NCI-H510A treated with DMSO at 0.1 percent for 48 hours (cell line): ENCODE measurements around the gene SS18L1.

Experiments used
- DNase-seq: peaks from one replicate; lab custom pipeline; 2025; lab: John Stamatoyannopoulos, UW

SS18L1 gene

DNA sequence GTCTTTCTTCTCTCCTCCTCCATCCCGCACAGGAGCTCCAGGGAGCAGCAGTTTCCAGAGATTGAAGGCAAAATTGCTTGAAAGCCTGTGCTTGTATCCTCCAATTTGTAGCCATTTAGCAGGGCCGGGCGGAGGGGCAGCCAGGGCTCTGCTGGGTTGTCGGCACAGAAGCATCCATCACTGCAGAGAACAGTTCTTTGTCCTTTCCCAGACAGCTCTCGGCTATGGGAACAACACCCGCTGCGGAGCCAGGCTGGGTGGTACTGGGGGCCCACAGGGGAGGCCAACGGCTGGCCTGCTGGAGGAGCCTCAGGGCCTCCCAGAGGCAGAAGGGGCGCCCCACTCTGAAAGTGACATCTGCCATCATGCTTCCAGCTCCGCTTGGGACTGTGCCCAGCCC, 68.7 kb downstream of the SS18L1 start:
- no peak for DNase-seq

DNA sequence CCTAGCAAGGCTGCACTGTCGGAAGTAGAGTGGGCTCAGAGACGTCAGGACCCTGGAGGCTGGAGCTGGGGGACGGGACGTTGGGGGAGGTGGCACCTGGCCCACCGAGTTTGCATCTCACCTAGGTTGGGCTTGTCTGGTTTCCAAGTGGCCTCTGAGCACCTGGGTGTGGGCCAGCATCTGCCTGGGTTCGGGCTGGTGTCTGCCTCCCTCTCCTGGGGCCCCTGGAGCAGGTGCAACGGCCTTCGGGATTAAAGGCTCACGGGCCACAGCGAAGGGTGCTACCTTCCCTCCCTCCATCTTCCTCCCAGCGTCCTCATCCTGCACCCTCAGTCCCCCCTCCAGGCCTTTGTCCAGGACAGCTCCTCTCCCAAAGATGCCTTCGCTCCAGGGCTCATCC, 70.5 kb downstream of the SS18L1 start:
- peak; percentile 34 for DNase-seq

DNA sequence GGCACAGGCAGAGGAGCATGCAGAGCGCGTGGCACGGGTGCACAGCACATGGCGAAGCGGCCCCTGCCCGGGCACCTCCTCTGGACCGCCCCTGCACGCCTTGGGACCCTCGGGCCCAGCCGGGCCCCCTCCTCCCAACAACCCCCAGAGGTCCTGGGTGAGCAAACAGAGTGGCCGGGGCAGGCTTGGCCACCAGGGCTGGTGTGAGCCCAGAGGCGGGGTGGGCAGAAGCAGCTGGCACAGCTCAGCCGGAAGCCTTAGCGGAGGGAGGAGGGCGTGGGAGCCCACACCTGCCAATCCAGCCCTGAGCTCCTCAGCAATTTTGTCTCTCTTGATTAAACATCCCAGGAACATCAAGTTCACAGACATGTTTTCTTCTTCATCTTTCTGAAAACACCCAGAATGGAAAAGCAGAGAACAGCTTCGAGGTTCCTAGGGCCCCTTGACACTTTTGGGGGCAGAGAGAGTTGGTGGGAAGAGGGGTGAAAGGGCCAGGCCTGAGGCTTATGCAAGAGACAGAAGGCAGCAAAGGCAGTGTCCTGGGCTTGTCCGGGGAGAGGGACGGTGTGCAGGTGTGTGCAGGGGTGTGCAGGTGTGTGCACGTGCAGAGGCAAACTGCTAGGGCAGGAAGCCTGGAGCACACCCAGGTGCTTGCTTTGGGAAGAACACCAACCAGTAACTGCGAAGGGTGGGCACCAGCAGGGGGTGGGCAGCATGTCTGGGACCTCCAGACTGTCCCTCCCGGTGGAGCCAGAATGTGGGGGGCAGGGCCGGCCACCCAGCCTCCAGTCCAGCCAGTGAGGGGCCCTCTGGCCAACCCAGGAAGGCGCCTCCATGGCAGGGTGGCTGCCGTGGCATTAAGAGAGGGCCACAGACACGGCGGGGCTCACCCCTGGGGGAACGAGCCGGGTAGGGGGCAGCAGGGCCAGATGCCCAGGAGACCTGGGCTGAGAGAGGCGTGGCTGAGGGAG, 71.7 kb downstream of the SS18L1 start:
- DNase-seq = peak; percentile 29

DNA sequence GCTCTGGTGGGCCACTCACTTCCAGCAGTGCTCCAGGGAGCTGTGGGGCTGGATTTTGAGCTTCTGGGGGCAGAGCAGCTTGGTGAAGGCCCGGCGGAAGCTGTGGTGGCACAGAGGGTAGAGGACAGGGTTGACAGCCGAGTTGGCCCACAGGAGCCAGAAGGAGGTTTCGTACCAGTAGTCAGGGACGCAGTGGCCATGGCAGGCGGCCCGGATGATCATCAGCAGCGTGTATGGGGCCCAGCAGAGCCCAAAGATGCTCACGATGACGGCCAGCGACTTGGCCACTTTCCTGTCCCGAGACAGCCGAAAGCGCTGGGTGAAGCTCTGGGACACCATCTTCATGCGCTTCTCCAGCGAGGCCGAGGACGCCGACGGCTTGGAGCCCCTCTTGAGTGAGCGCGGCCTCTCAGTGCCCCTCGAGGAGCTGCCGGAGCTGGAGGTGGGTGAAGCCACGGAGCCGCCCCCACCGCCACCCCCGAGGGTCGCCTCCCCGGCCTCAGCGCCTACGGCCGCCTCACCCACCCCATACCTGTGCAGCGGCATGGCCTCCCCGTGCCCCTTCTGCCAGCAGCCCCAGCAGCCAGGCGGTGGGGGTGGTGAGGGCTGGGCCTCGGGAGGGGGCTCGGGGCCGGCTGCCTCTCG, 72.5 kb downstream of the SS18L1 start:
- DNase-seq = no peak

DNA sequence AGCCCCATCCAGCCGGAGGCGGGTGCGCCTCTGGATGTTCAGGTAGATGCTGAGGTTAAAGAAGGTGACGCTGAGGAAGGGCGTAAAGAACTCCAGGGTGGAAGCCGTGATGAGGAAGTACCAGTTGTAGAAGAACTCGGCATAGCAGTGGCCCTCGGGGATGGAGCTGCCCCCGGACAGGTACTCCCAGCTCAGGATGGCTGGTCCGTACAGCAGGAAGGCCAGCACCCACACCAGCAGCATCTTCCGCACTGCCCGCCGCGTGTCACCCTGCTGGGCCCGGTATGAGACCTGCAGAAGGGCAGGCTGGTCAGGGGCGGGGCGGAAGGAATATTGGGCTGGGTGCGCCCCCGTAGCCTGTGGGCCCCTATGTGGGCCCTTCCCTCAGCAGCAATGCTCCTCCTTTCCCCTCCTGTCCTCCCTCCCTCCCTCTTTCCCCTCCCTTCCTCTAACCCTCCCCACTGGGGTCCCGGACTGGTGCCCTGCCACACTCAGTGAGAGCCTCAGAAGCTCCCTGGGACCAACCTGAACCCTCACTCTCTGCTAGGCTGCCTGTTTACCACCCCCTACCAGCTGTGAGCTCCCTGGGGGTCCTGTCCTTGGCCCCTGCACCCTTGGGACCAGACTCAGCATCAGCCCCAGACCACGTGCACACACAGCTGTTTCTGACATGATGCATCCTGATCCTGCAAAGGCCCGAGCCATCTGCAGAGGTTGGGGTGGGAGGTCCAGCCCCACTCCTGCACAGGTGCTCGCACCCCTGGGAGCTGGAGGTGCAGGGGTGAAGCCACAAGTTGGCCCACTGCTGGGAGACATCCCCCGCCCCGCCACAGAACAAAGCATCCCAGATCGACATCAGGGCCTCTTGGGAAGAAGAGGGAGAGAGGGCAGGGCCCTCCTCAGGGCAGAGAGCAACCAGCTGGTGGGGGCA, 73.3 kb downstream of the SS18L1 start:
- no peak for DNase-seq

DNA sequence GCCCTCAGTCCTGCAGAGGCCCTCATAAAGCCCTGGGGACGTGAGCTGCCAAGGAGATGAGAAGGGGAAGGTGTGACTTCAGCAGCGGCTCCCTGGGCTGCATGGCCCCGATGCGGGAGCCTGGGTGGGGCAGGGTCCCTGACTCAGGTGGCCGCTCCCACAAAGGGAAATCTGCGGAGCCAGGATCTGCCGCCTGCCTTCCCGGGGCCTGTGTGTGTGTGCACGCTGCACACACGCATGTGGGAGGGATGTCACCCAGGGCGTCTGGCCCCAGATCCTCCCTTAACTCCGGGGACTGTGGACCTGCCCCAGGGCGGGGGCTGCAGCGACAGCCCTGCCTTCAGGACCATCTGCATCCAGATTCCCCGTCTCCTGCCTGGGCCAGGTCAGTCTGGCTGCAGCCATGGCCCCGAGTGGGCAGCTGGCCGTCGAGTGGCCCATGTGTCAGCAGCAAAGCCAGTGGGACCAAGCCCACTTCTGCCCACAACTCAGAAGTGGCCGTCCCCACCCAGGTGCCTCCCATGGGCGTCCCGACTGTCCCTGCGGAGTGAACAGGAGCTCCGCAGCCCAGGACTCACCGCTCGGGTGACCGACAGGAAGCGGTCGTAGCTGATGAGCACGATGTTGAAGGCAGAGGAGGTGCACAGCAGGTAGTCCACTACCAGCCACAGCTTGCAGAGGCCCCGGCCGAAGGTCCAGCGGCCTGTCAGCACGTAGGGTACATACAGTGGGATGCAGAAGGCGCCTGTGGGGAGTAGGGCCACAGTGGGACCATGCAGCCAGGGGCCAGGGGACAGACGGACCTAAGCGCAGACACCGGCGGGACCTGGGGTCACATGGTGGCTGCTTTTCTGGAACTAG, 74.6 kb downstream of the SS18L1 start:
- no peak for DNase-seq

DNA sequence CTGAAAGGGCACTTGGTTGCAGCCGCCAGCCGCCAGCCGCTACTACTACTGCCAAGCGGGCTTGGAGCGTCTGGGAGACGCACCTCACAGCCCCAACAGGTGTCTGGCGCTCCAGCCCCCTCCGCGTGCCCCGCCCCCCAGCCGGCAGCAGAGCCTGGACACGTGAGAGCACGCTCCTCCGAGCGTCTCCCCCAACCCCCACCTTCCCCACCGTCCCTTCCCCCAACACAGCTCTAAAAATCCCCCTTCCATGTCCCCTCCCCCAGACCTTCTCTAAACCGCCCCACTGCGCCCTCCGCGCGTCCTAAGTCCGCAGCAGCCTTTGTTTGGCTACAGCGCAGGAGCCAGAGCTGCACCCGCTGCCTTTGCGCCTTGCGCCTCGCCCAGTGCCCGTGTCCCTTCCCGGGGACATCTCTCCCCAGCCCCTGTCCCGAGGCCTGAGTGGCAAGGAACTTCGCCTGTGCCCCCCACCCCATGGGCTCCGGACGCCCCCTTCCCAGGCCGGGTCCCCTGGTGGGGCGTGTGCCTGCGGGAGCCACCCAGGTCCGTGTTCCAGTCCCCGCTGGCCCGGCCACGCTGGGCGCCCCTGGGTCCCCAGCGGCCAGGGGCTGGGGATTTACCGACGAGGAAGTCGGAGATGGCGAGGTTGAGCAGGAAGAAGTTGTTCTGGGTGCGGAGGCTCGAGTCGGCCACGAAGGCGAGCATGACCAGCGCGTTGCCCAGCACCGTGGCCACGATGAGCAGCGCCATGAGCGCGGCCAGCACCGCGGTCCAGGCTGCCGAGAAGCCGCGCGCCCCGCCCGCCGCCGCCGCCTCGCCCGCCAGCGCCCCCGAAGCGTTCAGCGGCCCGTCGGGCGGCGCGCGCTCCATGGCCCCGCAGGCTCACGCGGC, 75.8 kb downstream of the SS18L1 start:
- peak; percentile 38 for DNase-seq

DNA sequence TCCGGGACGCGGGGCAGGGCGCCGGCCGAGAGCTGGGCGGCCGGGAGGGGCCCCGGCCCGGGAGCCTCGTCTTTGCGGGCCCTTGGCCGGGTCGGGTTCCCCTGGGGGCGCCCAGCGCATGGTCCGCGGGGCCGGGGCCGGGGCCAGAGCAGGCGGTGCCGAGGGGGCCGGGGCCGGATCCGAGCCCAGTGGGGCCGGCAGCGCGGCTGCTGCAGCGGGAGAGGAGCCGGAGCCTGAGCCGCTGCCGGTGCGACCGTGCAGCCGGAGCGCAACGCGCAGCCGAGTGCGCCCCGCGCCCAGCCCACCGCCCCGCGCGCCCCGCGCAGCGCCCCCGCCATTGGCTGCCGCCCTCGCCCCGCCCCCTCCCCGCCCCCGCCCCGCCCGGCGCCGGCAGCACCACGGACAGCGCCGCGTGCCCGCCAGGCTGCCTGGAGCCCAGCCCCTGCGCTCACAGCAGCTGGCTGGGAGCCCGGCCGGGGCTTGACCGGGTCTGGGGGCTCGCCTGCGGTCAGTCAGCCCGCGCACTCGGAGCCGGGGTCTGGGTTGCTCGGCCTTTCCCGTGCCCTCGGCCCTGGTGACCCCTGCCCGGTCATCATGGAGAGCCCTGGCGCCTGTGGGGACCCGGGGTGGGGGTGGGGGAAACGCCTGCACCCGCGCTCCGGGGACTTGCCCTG, 76.6 kb downstream of the SS18L1 start, which contains the start of gene HRH3:
Gene HRH3 (minus strand): TSS at position 287 of the 674 bp plus-strand sequence. CDS start 308 bp downstream, outside the sequence.
- DNase-seq = peak; percentile 36

DNA sequence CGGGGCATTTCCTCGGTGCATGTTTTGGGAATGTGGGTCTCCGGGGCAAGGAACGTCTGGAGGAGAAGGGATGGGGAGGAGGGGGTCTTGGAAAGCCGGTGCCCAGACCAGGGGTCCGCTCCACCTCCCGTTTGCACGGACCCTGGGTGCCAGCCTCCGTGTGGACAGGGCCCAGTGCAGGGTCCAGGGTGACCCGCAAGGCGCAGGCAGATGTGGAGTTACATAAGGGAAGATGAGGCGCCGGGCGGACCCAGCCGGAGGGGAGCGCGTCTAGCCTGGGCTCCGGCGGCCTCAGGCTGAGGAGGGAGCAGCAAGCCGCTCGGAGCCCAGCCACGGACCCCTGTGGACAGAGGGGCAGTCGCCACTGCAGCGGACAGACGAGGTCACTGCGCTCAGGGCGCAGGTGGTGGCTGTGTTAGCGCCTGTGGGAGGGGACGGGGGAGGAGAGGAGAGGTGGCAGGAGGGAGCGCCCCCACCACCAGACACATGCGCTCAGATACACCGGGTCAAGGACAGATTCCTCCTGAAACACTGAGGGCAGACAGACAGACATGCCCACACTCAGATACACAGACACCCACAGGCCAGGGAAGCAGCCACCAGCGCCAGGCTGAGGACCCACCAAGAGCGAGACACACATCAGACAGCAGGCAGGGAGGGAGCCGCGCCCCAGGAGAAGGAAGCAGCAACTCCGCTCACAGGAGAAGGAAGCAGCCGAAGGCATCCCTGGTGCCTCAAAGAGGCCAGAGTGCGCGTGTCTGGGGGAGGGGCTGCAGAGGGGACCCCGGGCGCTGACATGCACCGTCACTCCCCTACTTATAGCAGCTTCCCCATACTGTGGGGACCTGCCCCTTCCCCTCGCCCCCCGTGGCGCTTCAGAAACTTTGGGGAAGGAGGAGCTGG, 77.3 kb downstream of the SS18L1 start:
- DNase-seq = no peak

DNA sequence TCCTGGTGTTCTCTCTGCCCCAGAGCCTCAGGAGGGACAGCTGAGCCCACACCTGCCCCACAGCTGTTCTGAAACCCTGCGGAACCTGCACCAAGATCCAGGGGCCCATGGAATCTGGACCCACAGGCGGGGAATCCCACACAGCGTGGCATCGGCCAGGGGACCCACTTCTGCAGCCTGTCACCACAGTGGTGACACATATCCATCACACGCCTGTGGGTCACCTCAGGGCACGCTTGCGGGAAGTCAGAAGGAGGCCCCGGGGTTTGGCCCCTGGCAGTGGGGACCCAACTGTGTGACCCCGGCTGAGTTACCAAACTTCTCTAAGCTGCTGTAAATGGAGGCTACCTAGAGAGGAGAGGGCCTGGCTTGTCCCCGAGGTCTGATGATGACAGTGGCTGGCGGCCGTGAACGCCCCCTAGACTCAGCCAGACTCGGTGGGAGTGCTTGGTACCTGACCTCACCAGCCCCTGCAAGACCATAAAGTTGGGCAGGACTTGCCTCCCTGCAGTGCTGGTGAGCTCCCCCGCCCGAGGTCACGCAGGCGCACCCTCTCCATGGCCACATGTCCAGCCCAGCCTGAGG, 78.8 kb downstream of the SS18L1 start:
- DNase-seq = no peak

DNA sequence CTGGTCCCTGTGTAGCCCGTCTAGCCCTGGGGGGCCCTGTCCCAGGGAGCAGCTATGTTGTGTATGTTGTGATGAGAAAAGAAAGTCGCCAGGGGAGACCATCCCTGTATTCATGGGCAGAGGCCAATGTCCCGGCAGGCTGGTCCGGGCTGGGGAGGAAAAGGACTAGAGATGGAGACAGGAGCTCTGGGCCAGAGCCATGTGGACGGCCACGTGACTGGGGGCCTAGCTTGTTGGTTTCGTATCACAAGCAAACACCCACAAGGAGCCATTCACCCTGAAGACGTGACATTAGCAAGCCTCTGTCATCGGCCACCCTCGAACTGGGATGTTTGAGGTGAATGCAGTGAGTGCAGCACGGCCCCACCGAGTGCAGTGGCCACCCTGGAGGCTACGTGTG, 79.4 kb downstream of the SS18L1 start:
- DNase-seq = no peak

DNA sequence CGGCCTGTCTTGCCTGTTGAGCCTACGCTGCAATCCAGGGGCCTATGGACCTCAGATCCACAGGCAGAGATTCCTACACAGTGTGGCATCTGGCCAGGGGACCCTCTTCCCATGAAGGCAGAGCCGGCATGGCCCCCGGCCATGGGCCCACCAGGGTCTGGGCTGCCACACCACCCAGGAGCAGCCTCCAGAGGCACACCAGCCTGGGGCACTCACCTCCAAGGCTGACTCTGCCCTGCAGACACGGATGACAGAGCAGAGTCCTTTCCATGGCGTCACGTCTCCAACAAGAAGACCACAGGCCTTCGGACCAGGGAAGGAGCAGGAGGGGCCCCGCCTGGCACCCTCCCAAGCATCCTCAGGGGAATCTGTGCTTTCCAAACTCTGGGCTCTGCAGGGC, 80.0 kb downstream of the SS18L1 start:
- no peak for DNase-seq

DNA sequence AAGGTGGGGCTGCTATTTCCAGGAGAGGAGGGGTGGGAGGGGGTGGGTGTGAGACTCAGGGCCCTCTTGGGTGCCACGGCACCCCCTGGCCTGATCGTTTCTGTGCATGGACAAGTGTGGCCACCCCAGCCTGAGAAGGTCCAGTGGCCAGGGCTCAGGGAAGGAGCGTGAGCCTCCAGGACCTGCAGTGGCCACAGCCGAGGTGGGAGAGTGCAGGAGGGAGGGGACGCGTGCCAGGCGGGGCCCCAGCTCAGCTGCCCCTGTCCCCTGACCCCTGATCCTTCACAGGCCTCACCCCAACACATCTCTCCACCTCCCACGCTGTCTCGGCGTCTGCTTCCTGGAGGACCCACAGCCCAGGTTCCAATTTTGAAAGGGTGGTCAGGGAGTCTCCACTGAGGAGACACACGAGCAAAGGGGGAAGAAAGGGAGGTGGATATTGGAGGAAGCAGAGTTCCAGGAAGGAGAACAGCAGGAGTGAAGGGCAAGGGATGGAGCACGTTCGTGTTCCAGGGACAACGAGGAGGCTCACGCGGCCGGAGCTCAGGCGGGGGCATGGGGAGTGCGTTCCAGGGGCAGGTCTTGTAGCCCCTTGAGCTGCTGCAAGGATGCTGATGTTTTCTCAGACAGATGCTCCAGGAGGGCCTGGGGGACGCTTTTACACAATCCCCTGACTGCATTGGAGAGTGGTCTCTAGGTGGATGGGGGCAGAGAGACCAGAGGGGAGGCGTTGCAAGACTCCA, 80.7 kb downstream of the SS18L1 start:
- no peak for DNase-seq

DNA sequence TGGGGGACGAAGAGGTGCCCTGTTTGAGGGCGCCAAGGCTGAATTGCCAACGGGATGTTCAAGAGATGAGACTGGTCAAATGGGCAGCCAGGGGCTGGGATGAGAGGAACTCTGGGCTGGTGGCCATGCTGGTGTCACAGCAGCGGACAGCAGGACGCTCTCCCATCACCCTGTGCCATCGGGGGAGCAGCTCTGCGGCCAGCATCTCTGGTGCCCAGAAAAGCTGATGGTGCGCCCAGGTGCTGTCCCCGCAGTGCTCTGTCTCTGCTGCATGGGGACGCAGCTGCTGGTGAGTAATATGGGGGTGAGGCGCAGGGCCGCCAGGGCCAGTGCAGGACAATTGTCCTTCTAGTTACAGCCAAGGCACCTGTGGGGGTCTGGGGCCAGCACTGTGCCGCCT, 81.5 kb downstream of the SS18L1 start:
- no peak for DNase-seq

DNA sequence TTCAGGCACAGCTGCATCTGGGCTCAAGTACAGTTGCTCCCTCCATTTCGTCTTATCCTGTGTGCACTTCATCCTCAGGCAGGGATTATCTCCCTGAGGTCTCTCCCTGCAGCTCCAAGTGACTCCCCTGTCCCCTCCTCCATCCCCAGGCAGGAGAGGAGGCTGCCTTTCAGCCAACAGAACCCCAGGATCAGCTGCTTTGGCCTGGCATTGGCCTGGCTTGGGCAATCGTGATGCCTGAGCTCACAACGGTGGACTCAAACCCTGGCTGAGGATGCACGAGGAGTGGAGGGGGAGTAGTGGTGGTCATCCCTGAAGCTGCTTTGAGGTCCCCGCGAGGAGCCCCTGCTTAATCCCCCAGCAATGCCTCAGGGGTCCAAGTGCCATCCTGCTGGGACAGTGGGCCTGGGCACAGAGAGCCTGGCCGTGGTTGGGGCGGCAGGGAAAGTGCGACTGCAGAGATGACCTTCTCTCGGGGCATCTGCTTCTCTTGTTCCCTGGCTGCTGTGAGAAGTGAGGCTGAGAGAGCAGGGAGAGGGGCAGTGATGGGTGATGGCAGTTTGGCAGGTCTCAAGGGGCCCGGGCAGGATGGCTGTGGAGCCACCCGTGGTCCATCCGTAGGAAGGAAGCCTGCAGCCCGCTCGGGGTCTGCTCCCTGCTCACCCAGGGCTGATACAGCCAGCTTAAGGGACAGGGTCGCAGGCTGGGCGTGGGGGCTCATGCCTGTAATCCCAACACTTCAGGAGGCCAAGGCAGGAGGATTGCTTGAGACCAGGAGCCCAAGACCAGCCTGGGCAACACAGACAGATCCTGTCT, 82.5 kb downstream of the SS18L1 start:
- no peak for DNase-seq
